CD4-positive, alpha-beta T cell treated with Interleukin-15 for 4 hours (primary cell): ENCODE measurements around the gene CXorf49B.
"Not testable (repeated sequence)": the region's sequence is repeated elsewhere in the genome, so short reads cannot be mapped to it uniquely, and the experiment has no call there.

Experiments
- DNase-seq: peaks from one replicate; pipeline ENCODE4 v3.0.0-alpha.2; 2020; ENCODE audit warnings: low spot score

Gene CXorf49B

GRCh38 chrX:71763049-71763448, at the start of gene CXorf49B:
Gene CXorf49B, plus strand, starts transcription at chrX:71763349. Its CDS starts 75 bp downstream, at chrX:71763424.
- not testable (repeated sequence) for DNase-seq

GRCh38 chrX:71714064-71714463, 49.1 kb upstream of the CXorf49B start:
- not testable (repeated sequence) for DNase-seq

GRCh38 chrX:71715551-71715950, 47.6 kb upstream of the CXorf49B start:
- not testable (repeated sequence) for DNase-seq

GRCh38 chrX:71716323-71716722, 46.8 kb upstream of the CXorf49B start:
- DNase-seq, result not testable (repeated sequence)

GRCh38 chrX:71718185-71718584, 45.0 kb upstream of the CXorf49B start, which contains the start of gene CXorf49:
Gene CXorf49, minus strand, starts transcription at chrX:71718285. Its CDS starts 134 bp downstream, at chrX:71718151.
- DNase-seq, result not testable (repeated sequence)

- DNase-seq, result not testable (repeated sequence)
Measured at GRCh38 chrX:71719195-71719594, 44.0 kb upstream of the CXorf49B start.

GRCh38 chrX:71720289-71720886, 42.8 kb upstream of the CXorf49B start:
- not testable (repeated sequence) for DNase-seq

GRCh38 chrX:71760688-71761281, 2.4 kb upstream of the CXorf49B start:
- not testable (repeated sequence) for DNase-seq

GRCh38 chrX:71764832-71765231, 1.7 kb downstream of the CXorf49B start:
- DNase-seq, result not testable (repeated sequence)

- not testable (repeated sequence) for DNase-seq
Measured at GRCh38 chrX:71765613-71766012, 2.5 kb downstream of the CXorf49B start.

- not testable (repeated sequence) for DNase-seq
Measured at GRCh38 chrX:71767134-71767533, 4.0 kb downstream of the CXorf49B start.

GRCh38 chrX:71778322-71778721, 15.2 kb downstream of the CXorf49B start:
- DNase-seq, result not testable (repeated sequence)

GRCh38 chrX:71782225-71782949, 19.2 kb downstream of the CXorf49B start:
- DNase-seq, result not testable (repeated sequence)

GRCh38 chrX:71782950-71783299, 19.8 kb downstream of the CXorf49B start:
- DNase-seq, result not testable (repeated sequence)

- DNase-seq, result not testable (repeated sequence)
Measured at GRCh38 chrX:71783569-71784347, 20.6 kb downstream of the CXorf49B start.

GRCh38 chrX:71784348-71784983, 21.3 kb downstream of the CXorf49B start:
- DNase-seq, result not testable (repeated sequence)

- DNase-seq, result not testable (repeated sequence)
Measured at GRCh38 chrX:71806450-71806849, 43.3 kb downstream of the CXorf49B start.

GRCh38 chrX:71809886-71810285, 46.7 kb downstream of the CXorf49B start:
- DNase-seq, result no peak

- no peak for DNase-seq
Measured at GRCh38 chrX:71814123-71814912, 51.2 kb downstream of the CXorf49B start.

- no peak for DNase-seq
Measured at GRCh38 chrX:71815121-71815905, 52.2 kb downstream of the CXorf49B start.
